Renal cortical epithelial cell (primary cell): ENCODE data around the gene ZNF598. TPM values are rescaled to one million over a fixed set of nuclear protein-coding genes. Genes with fewer than 3 reads are reported as not detected.
"Not testable (repeated sequence)": the region's sequence is repeated elsewhere in the genome, so short reads cannot be mapped to it uniquely, and the experiment has no call there.

Source experiments
- DNase-seq: peaks from one replicate; pipeline ENCODE4 v3.0.0-alpha.2; 2011; ENCODE audit warnings: low read depth
- total RNA-seq: library from RNA; depleted of rRNA; stranded (reverse); fragments of >200 nt; gene quantifications from 2 replicates; pipeline ENCODE4 v1.2.3, GENCODE V29; 2014

ZNF598 gene
- total RNA-seq, 1 donor from 2014 or later: 22.4 TPM

- DNase-seq: no peak
Observed at GRCh38 chr16:2028620-2029220, 19.1 kb upstream of the ZNF598 start.

GRCh38 chr16:2028146-2028545 is 18.5 kb upstream of the ZNF598 start:
- DNase-seq: no peak

GRCh38 chr16:2027024-2028010 is 17.7 kb upstream of the ZNF598 start:
- DNase-seq: no peak

- no peak for DNase-seq
Observed at GRCh38 chr16:2026461-2027023, 16.9 kb upstream of the ZNF598 start, which contains the start of gene NHERF2. Gene NHERF2, plus strand, starts transcription at chr16:2026902. Its CDS starts 104 bp downstream, at chr16:2027006.

- DNase-seq: no peak
Observed at GRCh38 chr16:2025878-2026460, 16.3 kb upstream of the ZNF598 start.

GRCh38 chr16:2025251-2025650 is 15.6 kb upstream of the ZNF598 start:
- DNase-seq: no peak

GRCh38 chr16:2024032-2024420 is 14.4 kb upstream of the ZNF598 start:
- DNase-seq: no peak

- DNase-seq: peak; percentile 59
Observed at GRCh38 chr16:2023092-2024031, 13.7 kb upstream of the ZNF598 start.

- DNase-seq: no peak
Observed at GRCh38 chr16:2022723-2023091, 13.1 kb upstream of the ZNF598 start.

GRCh38 chr16:2019921-2020831 is 10.6 kb upstream of the ZNF598 start:
- no peak for DNase-seq

- DNase-seq: no peak
Observed at GRCh38 chr16:2019518-2019920, 9.9 kb upstream of the ZNF598 start, which contains the start of gene NPW. Gene NPW, plus strand, starts transcription at chr16:2019785.

- DNase-seq: no peak
Observed at GRCh38 chr16:2016407-2016922, 6.8 kb upstream of the ZNF598 start.

- no peak for DNase-seq
Observed at GRCh38 chr16:2015947-2016208, 6.3 kb upstream of the ZNF598 start.

- DNase-seq: no peak
Observed at GRCh38 chr16:2015117-2015946, 5.7 kb upstream of the ZNF598 start.

GRCh38 chr16:2013527-2013926 is 3.9 kb upstream of the ZNF598 start:
- no peak for DNase-seq

- not testable (repeated sequence) for DNase-seq
Observed at GRCh38 chr16:2011726-2012125, 2.1 kb upstream of the ZNF598 start.

GRCh38 chr16:2009164-2009711 is 383 bp downstream of the ZNF598 start:
- DNase-seq: no peak

GRCh38 chr16:2008631-2009163 is 924 bp downstream of the ZNF598 start:
- peak; percentile 34 for DNase-seq
